Measurements from ENCODE around the gene TENT5A. TPM values are rescaled to one million over a fixed set of nuclear protein-coding genes. Genes with fewer than 3 reads are reported as not detected.

TENT5A gene
- total RNA-seq, 1 donor = 21.6 TPM

- TF ChIP-seq, protein P1, sequence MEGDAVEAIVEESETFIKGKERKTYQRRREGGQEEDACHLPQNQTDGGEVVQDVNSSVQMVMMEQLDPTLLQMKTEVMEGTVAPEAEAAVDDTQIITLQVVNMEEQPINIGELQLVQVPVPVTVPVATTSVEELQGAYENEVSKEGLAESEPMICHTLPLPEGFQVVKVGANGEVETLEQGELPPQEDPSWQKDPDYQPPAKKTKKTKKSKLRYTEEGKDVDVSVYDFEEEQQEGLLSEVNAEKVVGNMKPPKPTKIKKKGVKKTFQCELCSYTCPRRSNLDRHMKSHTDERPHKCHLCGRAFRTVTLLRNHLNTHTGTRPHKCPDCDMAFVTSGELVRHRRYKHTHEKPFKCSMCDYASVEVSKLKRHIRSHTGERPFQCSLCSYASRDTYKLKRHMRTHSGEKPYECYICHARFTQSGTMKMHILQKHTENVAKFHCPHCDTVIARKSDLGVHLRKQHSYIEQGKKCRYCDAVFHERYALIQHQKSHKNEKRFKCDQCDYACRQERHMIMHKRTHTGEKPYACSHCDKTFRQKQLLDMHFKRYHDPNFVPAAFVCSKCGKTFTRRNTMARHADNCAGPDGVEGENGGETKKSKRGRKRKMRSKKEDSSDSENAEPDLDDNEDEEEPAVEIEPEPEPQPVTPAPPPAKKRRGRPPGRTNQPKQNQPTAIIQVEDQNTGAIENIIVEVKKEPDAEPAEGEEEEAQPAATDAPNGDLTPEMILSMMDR (IDR thresholded peaks at IDR 0.05; ENCODE audit: insufficient read depth, low read depth, low read length) = no peak
- no peak overlapping the region for H3K4me3 ChIP-seq (ENCODE audit: low read depth, low read length)
- peak; percentile 33 for DNase-seq (ENCODE audit: low read depth)
Observed at GRCh38 chr6:81762132-81762531, 9.7 kb upstream of the TENT5A start.

DNA sequence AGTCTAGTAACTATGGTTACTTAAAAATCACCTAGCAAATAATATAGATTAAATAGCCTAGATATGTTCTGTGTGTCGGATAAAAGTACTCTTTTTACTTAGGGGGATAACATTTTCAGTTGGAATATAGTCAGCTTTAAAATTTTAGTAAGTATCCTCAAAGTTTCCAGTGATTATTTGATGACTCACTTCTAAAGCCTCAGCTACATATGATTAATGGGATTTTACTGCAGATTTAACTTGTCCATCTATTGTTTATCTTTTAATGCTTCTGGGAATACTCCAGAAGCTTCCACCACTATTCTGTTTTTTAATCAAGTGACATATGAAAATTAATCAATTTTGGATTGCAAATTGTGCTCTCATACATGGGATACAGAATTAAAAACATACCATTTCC, 8.7 kb upstream of the TENT5A start:
- TF ChIP-seq, protein P1 (IDR thresholded peaks at IDR 0.05; ENCODE audit: insufficient read depth, low read depth, low read length) = no peak
- DNase-seq (ENCODE audit: low read depth) = peak; percentile 66
- H3K4me3 ChIP-seq (ENCODE audit: low read depth, low read length) = no peak overlapping the region

DNA sequence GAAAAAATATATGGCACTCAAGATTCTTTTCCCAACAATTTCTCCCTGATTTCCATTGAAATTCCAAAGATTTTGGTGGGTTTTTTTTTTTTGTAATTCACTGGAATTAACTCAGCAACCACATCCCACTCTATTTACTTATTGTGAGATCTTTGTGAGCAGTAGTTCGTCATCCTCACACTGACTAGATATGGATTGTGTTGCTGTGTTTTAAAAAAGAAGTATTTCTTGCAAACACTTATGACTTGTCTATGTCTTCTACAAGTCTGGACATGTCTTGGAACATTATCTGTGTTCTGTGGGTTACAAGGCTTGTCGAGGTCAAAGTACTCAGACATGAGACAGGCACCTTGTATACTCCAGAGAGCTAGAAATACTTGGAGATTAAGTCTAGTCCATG, 7.3 kb upstream of the TENT5A start:
- H3K4me3 ChIP-seq (ENCODE audit: low read depth, low read length) = no peak overlapping the region
- TF ChIP-seq, protein P1 (IDR thresholded peaks at IDR 0.05; ENCODE audit: insufficient read depth, low read depth, low read length) = no peak
- DNase-seq (ENCODE audit: low read depth) = peak; percentile 96

GRCh38 chr6:81758221-81758620, 5.7 kb upstream of the TENT5A start:
- no peak overlapping the region for H3K4me3 ChIP-seq (ENCODE audit: low read depth, low read length)
- TF ChIP-seq, protein P1 (IDR thresholded peaks at IDR 0.05; ENCODE audit: insufficient read depth, low read depth, low read length) = no peak
- DNase-seq (ENCODE audit: low read depth) = peak; percentile 58

- no peak for DNase-seq (ENCODE audit: low read depth)
- no peak overlapping the region for H3K4me3 ChIP-seq (ENCODE audit: low read depth, low read length)
- TF ChIP-seq, protein P1 (IDR thresholded peaks at IDR 0.05; ENCODE audit: insufficient read depth, low read depth, low read length) = no peak
Observed at GRCh38 chr6:81756690-81757089, 4.2 kb upstream of the TENT5A start.

GRCh38 chr6:81755551-81755950, 3.1 kb upstream of the TENT5A start:
- TF ChIP-seq, protein P1 (IDR thresholded peaks at IDR 0.05; ENCODE audit: insufficient read depth, low read depth, low read length) = no peak
- no peak overlapping the region for H3K4me3 ChIP-seq (ENCODE audit: low read depth, low read length)
- DNase-seq (ENCODE audit: low read depth) = peak; percentile 75

DNA sequence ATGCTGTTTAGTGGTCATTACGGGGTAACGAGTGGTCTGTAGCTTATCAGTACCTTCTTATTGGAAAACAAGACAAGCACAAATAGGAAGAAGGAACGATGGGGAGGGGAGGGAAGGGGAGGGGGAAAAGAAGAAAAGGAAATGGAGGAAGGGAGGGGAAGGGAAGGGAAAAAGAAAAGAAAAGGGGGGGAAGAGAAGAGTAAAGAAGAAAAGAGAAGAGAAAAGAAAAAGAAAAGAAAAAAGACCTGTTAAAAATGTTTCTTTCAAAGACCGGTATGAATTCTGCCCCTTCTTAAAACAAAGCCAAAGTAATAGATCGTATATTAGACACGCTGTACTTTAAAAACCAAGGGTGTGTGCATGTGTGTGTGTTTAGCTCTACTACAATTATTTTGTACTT, 2.4 kb upstream of the TENT5A start:
- no peak overlapping the region for H3K4me3 ChIP-seq (ENCODE audit: low read depth, low read length)
- DNase-seq (ENCODE audit: low read depth) = no peak
- TF ChIP-seq, protein P1 (IDR thresholded peaks at IDR 0.05; ENCODE audit: insufficient read depth, low read depth, low read length) = no peak

Measured in fibroblast of villous mesenchyme (primary cell).